BJ (cell line): ENCODE data around the gene ZDHHC11. TPM values are rescaled to one million over a fixed set of nuclear protein-coding genes. Genes with fewer than 3 reads are reported as not detected.
"Not testable (repeated sequence)": the region's sequence is repeated elsewhere in the genome, so short reads cannot be mapped to it uniquely, and the experiment has no call there.

Experiments
- CTCF ChIA-PET: fragments of 350-600 bp; formaldehyde crosslinking; extraction: SDS; loops from one replicate; lab custom pipeline; 2021; ENCODE audit warnings: antibody characterized with exemption, inconsistent platforms; lab: Yijun Ruan, JAX
- POLR2A ChIA-PET: fragments of 300-600 bp; sonication (Branson Sonifier 250); formaldehyde crosslinking; extraction: SDS; loops from one replicate; lab custom pipeline; 2021; ENCODE audit warnings: antibody characterized with exemption; lab: Charles Lee
- DNase-seq: peaks from one replicate; pipeline ENCODE4 v3.0.0-alpha.2; 2011; ENCODE audit warnings: low read depth
- H3K27me3 ChIP-seq: 2 replicates; pipeline ENCODE4 v1.6.0; 2011; ENCODE audit warnings: low read length; ENCODE audit not compliant: control insufficient read depth, insufficient read depth
- H3K36me3 ChIP-seq: 2 replicates; pipeline ENCODE4 v1.5.1; 2011; ENCODE audit warnings: low read length; ENCODE audit not compliant: control insufficient read depth, insufficient read depth
- H3K4me3 ChIP-seq: 2 replicates; pipeline ENCODE4 v1.5.1; 2011; ENCODE audit warnings: low read depth, mild to moderate bottlenecking, control low read depth, low read length
- CTCF ChIP-seq: IDR thresholded peaks from 2 replicates; pipeline ENCODE4 v1.5.1; 2011; ENCODE audit warnings: low read depth, mild to moderate bottlenecking, control low read depth, inconsistent platforms, low read length, moderate library complexity; ENCODE audit not compliant: insufficient read depth
- polyA plus RNA-seq: library from polyadenylated mRNA; depleted of rRNA; stranded (reverse); fragments of >200 nt; gene quantifications from 2 replicates; pipeline ENCODE4 v1.2.3, GENCODE V29; 2011; rRNA removed

ZDHHC11 gene
- polyA plus RNA-seq, 1 experiment, result 0.15 TPM

- H3K4me3 ChIP-seq, H3K27me3 ChIP-seq, DNase-seq, CTCF ChIA-PET, H3K36me3 ChIP-seq, POLR2A ChIA-PET: not testable (repeated sequence)
Observed at GRCh38 chr5:747303-747844, 103.4 kb downstream of the ZDHHC11 start.

- no peaks in the 10 kb centered on the region for H3K36me3 ChIP-seq
- H3K27me3 ChIP-seq, result no peaks in the 10 kb centered on the region
- no peak for TF ChIP-seq CTCF
- ChIA-PET CTCF (no interaction called here), POLR2A (no interaction called here)
- DNase-seq, result no peak
- H3K4me3 ChIP-seq, result no peak overlapping the region
Observed at GRCh38 chr5:746258-746761, 104.5 kb downstream of the ZDHHC11 start.

Other genes with a start within 250 kb of the ZDHHC11 start
- 0.91 and 1.7 TPM in 2 replicates for gene CEP72, start 238.6 kb downstream of the ZDHHC11 start, polyA plus RNA-seq
- gene TPPP, start 157.6 kb downstream of the ZDHHC11 start, polyA plus RNA-seq, result 0.07 and 0.09 TPM in 2 replicates
- gene ZDHHC11B, start 66.3 kb downstream of the ZDHHC11 start, polyA plus RNA-seq, result 0.05 TPM in 1 of 2 replicates, not detected in the other
- gene BRD9, start 41.8 kb upstream of the ZDHHC11 start, polyA plus RNA-seq, result 10.8 and 12.3 TPM in 2 replicates
- 20.4 and 23.1 TPM in 2 replicates for gene TRIP13, start 41.9 kb upstream of the ZDHHC11 start, polyA plus RNA-seq
- not detected in 2 replicates for gene NKD2, start 157.8 kb upstream of the ZDHHC11 start, polyA plus RNA-seq